LNCAP (cell line): ENCODE data around the gene TMEM82.

Experiments
- CTCF ChIP-seq: fragments of 450-650 bp; IDR thresholded peaks from 2 replicates; pipeline ENCODE4 v1.5.1; 2017; ENCODE audit warnings: mild to moderate bottlenecking

Gene TMEM82

GRCh38 chr1:15742339-15742801 is at the start of gene TMEM82:
TMEM82 (plus strand) TSS chr1:15742499; CDS start chr1:15742560, 61 bp downstream.
- TF ChIP-seq CTCF, result no peak

DNA sequence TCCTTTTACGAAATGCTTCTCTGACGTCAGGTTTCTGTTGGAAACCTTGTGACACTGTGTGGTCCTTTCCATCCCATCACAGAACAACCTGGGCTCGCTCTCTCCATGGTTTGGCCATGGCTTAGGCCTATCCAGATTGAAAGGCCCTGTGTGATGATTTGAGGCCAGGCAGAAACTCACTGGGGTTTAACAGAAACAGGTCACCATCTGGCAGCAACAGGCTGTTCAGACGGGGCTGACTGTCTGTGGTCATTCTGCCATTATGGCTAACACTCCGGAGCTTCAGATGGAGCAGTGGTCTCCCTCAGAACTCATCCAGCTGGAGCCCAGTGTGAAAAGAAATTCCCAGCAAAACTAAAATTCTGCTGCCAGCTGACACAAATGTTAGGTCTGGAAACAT is 48.9 kb upstream of the TMEM82 start:
- no peak for TF ChIP-seq CTCF

- no peak for TF ChIP-seq CTCF
These were observed 45.3 kb upstream of the TMEM82 start for GRCh38 chr1:15696956-15697521.

GRCh38 chr1:15698201-15698600 is 44.1 kb upstream of the TMEM82 start:
- TF ChIP-seq CTCF, result no peak

- TF ChIP-seq CTCF, result no peak
These were observed 41.8 kb upstream of the TMEM82 start for GRCh38 chr1:15700508-15700907.

GRCh38 chr1:15701784-15702183 is 40.5 kb upstream of the TMEM82 start:
- TF ChIP-seq CTCF, result no peak

DNA sequence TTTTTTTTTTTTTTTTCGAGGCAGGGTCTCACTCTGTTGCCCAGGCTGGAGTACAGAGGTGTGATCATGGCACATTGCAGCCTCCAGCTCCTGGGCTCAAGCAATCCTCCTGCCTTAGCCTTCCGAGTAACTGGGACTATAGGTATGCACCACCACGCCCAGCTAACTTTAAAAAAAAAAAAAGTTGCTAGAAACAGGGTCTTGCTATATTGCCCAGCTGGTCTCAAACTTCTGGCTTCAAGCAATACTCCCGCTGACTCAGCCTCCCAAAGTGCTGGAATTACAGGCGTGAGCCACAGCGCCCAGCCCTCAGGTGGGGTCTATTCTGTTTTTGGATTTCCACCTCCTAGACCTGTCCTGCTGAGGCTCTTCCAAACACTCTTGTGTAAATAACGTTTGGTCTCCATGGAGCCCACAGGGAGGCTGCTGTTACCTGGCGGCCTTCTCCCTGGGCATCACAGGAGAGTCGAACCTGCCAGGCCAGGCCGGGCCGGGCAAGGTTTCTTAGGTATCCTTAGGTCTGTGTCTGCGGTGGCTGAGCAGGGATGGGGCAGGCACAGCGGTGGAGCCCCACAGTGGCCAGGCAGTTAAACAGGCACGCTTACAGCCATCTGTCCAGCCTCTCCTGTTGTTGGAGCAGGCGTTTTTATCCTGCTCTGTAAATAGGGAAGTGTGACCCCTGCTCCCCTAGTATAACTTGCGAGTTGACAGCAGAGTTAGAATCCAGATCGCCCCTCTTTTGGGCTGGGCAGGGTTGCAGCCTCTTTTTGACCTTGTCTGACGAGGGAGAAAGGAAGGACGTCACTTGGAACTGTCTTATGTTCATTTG is 39.4 kb upstream of the TMEM82 start:
- no peak for TF ChIP-seq CTCF
